HEK293 (cell line): ENCODE results near the gene EIF2S3.

Experiments used
- CTCF ChIA-PET: fragments of 350-600 bp; formaldehyde crosslinking; extraction: SDS; loops from one replicate; lab custom pipeline; 2021; ENCODE audit warnings: antibody characterized with exemption; lab: Yijun Ruan, JAX
- POLR2A ChIA-PET: fragments of 300-600 bp; formaldehyde crosslinking; extraction: SDS; loops from one replicate; lab custom pipeline; 2020; ENCODE audit warnings: antibody characterized with exemption, inconsistent platforms; lab: Yijun Ruan, JAX
- H3K27ac ChIP-seq: fragments of 200-500 bp; sonication (Bioruptor generic); 2 replicates; pipeline ENCODE4 v1.5.1; 2014; ENCODE audit warnings: low read depth, low read length, control low read depth, inconsistent platforms; ENCODE audit errors: extremely low read depth
- H3K36me3 ChIP-seq, 2 experiments: fragments of 200-500 bp in 1 of 2; sonication (Bioruptor generic) in 1 of 2; 1 replicate in 1 of 2; 2 replicates in 1 of 2; pipeline ENCODE4 v1.5.1; 2014 to 2017; ENCODE audit warnings: inconsistent platforms in 2 of 2, low read length in 2 of 2; ENCODE audit not compliant: control insufficient read depth in 2 of 2, insufficient read depth in 1 of 2
- H3K4me1 ChIP-seq: fragments of 200-500 bp; sonication (Bioruptor generic); 2 replicates; pipeline ENCODE4 v1.5.1; 2014; ENCODE audit warnings: mild to moderate bottlenecking, low read length, inconsistent platforms; ENCODE audit not compliant: control insufficient read depth, insufficient read depth
- H3K4me3 ChIP-seq: 2 replicates; pipeline ENCODE4 v1.5.1; 2011; ENCODE audit warnings: low read depth, mild to moderate bottlenecking, control low read depth, low read length, moderate library complexity
- H3K9me3 ChIP-seq: fragments of 200-500 bp; sonication (Bioruptor generic); 2 replicates; pipeline ENCODE4 v1.5.1; 2014; ENCODE audit warnings: low read depth, low read length, inconsistent platforms; ENCODE audit not compliant: control insufficient read depth, insufficient read depth
- BCL11B ChIP-seq: fragments of 450-650 bp; formaldehyde crosslinking; IDR thresholded peaks from 2 replicates; pipeline ENCODE4 v1.5.1; 2016; ENCODE audit warnings: low read depth, missing biosample characterization, missing genetic modification characterization
- PRDM1 ChIP-seq: fragments of 450-650 bp; formaldehyde crosslinking; IDR thresholded peaks from 2 replicates; pipeline ENCODE4; 2016; ENCODE audit warnings: missing biosample characterization, missing genetic modification characterization
- SETDB1 ChIP-seq: IDR thresholded peaks from one replicate; pipeline ENCODE4 v1.6.1; 2017; ENCODE audit warnings: mild to moderate bottlenecking, low read length, moderate library complexity, mixed read lengths; ENCODE audit not compliant: insufficient read length
- ZBTB1 ChIP-seq: fragments of 450-650 bp; formaldehyde crosslinking; IDR thresholded peaks from 2 replicates; pipeline ENCODE4 v1.5.1; 2016; ENCODE audit warnings: missing biosample characterization, missing genetic modification characterization
- ZBTB17 ChIP-seq: fragments of 450-650 bp; formaldehyde crosslinking; IDR thresholded peaks from 2 replicates; pipeline ENCODE4 v1.5.1; 2016; ENCODE audit warnings: missing biosample characterization, missing genetic modification characterization
- ZNF19 ChIP-seq: fragments of 450-650 bp; formaldehyde crosslinking; IDR thresholded peaks from 2 replicates; pipeline ENCODE4; 2016; ENCODE audit warnings: missing biosample characterization, missing genetic modification characterization, low read depth
- ZNF214 ChIP-seq: fragments of 450-650 bp; formaldehyde crosslinking; IDR thresholded peaks from 2 replicates; pipeline ENCODE4 v1.5.1; 2017; ENCODE audit warnings: missing biosample characterization, mild to moderate bottlenecking, missing genetic modification characterization, borderline replicate concordance
- ZNF548 ChIP-seq: fragments of 450-650 bp; formaldehyde crosslinking; IDR thresholded peaks from 2 replicates; pipeline ENCODE4 v1.5.1; 2016; ENCODE audit warnings: missing biosample characterization, missing genetic modification characterization
- ZNF558 ChIP-seq: fragments of 450-650 bp; formaldehyde crosslinking; IDR thresholded peaks from 2 replicates; pipeline ENCODE4 v1.5.1; 2016; ENCODE audit warnings: missing biosample characterization, missing genetic modification characterization
- ZNF596 ChIP-seq: fragments of 450-650 bp; IDR thresholded peaks from 2 replicates; pipeline ENCODE4 v1.5.0; 2018; ENCODE audit warnings: missing biosample characterization, mild to moderate bottlenecking, missing genetic modification characterization, moderate library complexity
- ZNF701 ChIP-seq: fragments of 450-650 bp; formaldehyde crosslinking; IDR thresholded peaks from 2 replicates; pipeline ENCODE4 v1.5.1; 2016; ENCODE audit warnings: missing biosample characterization, missing genetic modification characterization
- ZNF776 ChIP-seq: fragments of 450-650 bp; formaldehyde crosslinking; IDR thresholded peaks from 2 replicates; pipeline ENCODE4 v1.5.0; 2017; ENCODE audit warnings: missing biosample characterization, missing genetic modification characterization, borderline replicate concordance
- TF ChIP-seq, protein P1 (sequence below): fragments of 450-650 bp; formaldehyde crosslinking; IDR thresholded peaks from 2 replicates; pipeline ENCODE4 v1.5.1; 2016; ENCODE audit warnings: missing biosample characterization, missing genetic modification characterization
- TF ChIP-seq, protein P2 (sequence below): fragments of 450-650 bp; formaldehyde crosslinking; IDR thresholded peaks from 2 replicates; pipeline ENCODE4 v1.5.1; 2017; ENCODE audit warnings: missing biosample characterization, missing genetic modification characterization
- TF ChIP-seq, protein P3 (sequence below): fragments of 450-650 bp; formaldehyde crosslinking; IDR thresholded peaks from 2 replicates; pipeline ENCODE4; 2016; ENCODE audit warnings: missing biosample characterization, missing genetic modification characterization
- TF ChIP-seq, protein P4 (sequence below): fragments of 450-650 bp; formaldehyde crosslinking; IDR thresholded peaks from 2 replicates; pipeline ENCODE4 v1.5.1; 2016; ENCODE audit warnings: missing biosample characterization, missing genetic modification characterization, borderline replicate concordance
- TF ChIP-seq, protein P5 (sequence below): IDR thresholded peaks from 2 replicates; pipeline ENCODE4 v1.6.1; 2011; ENCODE audit warnings: mild to moderate bottlenecking, low read depth, low read length, borderline replicate concordance

EIF2S3 gene

DNA sequence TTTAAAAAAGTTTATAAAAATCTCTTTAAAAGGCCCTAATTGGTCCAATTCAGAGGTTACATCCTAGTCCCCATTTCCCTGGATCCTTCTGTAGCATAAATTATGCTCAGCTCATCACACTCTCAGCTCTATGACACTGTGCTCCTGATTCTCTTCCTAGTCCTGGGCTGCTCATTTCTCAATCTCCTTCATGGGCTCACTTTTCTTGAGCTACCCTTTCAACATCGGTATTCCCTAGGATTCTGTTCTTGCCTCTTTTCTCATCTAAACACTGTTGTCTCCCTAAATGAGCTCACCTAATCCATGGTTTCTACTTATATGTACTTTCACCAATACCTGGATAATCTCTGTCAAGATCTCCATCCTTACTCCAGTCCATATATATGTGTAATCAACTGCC is 42.5 kb upstream of the EIF2S3 start:
- peaks cover 10 to 38% of the 10 kb centered on the region in 2 experiments for H3K36me3 ChIP-seq
- ChIA-PET POLR2A (interaction anchor here (0.6 to 1.3 kb wide), 3 partner anchors 12 to 49 kb away, joined by 4 to 5 read pairs (median 4); partner anchors contain the start of gene EIF2S3), CTCF (interaction anchor here (0.6 to 1.6 kb wide), 5 partner anchors 10 to 230 kb away, joined by 3 to 7 read pairs (median 3); partner anchors contain the start of gene EIF2S3)
- no peak overlapping the region for H3K4me3 ChIP-seq
- H3K4me1 ChIP-seq: no peaks in the 10 kb centered on the region
- H3K9me3 ChIP-seq: no peaks in the 10 kb centered on the region; the same call in 1 of the 2 replicates
- H3K27ac ChIP-seq: no peak overlapping the region
- TF ChIP-seq ZNF548 (no peak), ZNF558 (tag by site-specific recombination) (no peak), ZBTB1 (tag by site-specific recombination) (no peak), ZNF776 (tag by site-specific recombination) (no peak), SETDB1 (no peak), ZNF214 (no peak), ZNF701 (no peak), ZBTB17 (tag by site-specific recombination) (peak; percentile 79), ZNF19 (tag by site-specific recombination) (no peak), PRDM1 (tag by site-specific recombination) (peak; percentile 26; the same call in 1 of the 2 replicates)
- TF ChIP-seq, protein P1, sequence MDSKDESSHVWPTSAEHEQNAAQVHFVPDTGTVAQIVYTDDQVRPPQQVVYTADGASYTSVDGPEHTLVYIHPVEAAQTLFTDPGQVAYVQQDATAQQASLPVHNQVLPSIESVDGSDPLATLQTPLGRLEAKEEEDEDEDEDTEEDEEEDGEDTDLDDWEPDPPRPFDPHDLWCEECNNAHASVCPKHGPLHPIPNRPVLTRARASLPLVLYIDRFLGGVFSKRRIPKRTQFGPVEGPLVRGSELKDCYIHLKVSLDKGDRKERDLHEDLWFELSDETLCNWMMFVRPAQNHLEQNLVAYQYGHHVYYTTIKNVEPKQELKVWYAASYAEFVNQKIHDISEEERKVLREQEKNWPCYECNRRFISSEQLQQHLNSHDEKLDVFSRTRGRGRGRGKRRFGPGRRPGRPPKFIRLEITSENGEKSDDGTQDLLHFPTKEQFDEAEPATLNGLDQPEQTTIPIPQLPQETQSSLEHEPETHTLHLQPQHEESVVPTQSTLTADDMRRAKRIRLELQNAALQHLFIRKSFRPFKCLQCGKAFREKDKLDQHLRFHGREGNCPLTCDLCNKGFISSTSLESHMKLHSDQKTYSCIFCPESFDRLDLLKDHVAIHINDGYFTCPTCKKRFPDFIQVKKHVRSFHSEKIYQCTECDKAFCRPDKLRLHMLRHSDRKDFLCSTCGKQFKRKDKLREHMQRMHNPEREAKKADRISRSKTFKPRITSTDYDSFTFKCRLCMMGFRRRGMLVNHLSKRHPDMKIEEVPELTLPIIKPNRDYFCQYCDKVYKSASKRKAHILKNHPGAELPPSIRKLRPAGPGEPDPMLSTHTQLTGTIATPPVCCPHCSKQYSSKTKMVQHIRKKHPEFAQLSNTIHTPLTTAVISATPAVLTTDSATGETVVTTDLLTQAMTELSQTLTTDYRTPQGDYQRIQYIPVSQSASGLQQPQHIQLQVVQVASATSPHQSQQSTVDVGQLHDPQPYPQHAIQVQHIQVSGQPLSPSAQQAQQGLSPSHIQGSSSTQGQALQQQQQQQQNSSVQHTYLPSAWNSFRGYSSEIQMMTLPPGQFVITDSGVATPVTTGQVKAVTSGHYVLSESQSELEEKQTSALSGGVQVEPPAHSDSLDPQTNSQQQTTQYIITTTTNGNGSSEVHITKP (tag by site-specific recombination): 0 out of 2 replicates have a peak, but pooled peaks have one; percentile 15
- TF ChIP-seq, protein P2, sequence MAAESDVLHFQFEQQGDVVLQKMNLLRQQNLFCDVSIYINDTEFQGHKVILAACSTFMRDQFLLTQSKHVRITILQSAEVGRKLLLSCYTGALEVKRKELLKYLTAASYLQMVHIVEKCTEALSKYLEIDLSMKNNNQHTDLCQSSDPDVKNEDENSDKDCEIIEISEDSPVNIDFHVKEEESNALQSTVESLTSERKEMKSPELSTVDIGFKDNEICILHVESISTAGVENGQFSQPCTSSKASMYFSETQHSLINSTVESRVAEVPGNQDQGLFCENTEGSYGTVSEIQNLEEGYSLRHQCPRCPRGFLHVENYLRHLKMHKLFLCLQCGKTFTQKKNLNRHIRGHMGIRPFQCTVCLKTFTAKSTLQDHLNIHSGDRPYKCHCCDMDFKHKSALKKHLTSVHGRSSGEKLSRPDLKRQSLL (tag by site-specific recombination): peak; percentile 92
- TF ChIP-seq, protein P3, sequence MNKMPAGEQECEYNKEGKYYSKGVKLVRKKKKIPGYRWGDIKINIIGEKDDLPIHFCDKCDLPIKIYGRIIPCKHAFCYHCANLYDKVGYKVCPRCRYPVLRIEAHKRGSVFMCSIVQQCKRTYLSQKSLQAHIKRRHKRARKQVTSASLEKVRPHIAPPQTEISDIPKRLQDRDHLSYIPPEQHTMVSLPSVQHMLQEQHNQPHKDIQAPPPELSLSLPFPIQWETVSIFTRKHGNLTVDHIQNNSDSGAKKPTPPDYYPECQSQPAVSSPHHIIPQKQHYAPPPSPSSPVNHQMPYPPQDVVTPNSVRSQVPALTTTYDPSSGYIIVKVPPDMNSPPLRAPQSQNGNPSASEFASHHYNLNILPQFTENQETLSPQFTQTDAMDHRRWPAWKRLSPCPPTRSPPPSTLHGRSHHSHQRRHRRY (tag by site-specific recombination): no peak

DNA sequence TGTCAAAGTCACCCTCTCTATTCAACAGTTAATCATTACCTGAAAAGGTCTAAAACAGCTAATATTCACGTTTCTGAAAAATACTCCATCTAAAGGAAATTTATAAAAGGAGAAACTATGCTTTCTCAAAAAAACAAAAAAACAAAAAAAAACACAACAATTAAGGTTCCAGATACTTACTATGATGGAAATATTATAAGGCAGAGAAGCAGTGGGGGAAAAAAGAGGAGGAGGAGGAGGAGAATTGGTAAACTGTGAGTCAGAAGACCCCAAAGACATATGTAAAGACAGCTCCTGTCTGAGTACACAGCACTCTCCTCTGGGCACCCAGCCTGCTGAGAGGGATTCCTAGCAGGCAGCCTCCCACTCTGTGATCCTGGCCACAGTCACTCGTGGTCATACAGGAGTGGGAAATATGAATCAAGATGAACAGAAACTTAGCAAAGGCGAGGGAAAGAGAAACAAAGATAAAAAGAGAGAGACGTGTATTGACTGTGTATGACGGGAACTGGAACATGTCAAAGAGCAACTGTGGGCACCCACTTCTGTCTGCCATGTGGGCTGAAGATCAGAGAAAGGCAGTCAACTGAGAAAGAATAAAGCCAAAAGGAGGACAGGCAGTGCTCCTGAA is 40.3 kb upstream of the EIF2S3 start:
- CTCF ChIA-PET: interaction anchor here (0.6 to 1.5 kb wide), 2 partner anchors 8 to 40 kb away, joined by 3 to 8 read pairs; partner anchors contain the start of gene EIF2S3
- POLR2A ChIA-PET: interaction anchor here (2.1 kb wide), 1 partner anchor 40 kb away, joined by 10 read pairs; the partner anchor contains the start of gene EIF2S3
- H3K4me1 ChIP-seq: peaks cover 1% of the 10 kb centered on the region; the same call in 1 of the 2 replicates
- H3K9me3 ChIP-seq: no peaks in the 10 kb centered on the region; the same call in 1 of the 2 replicates
- H3K27ac ChIP-seq: no peak overlapping the region
- peaks cover 22 to 52% of the 10 kb centered on the region in 2 experiments for H3K36me3 ChIP-seq
- no peak overlapping the region for H3K4me3 ChIP-seq
- TF ChIP-seq, protein P4, sequence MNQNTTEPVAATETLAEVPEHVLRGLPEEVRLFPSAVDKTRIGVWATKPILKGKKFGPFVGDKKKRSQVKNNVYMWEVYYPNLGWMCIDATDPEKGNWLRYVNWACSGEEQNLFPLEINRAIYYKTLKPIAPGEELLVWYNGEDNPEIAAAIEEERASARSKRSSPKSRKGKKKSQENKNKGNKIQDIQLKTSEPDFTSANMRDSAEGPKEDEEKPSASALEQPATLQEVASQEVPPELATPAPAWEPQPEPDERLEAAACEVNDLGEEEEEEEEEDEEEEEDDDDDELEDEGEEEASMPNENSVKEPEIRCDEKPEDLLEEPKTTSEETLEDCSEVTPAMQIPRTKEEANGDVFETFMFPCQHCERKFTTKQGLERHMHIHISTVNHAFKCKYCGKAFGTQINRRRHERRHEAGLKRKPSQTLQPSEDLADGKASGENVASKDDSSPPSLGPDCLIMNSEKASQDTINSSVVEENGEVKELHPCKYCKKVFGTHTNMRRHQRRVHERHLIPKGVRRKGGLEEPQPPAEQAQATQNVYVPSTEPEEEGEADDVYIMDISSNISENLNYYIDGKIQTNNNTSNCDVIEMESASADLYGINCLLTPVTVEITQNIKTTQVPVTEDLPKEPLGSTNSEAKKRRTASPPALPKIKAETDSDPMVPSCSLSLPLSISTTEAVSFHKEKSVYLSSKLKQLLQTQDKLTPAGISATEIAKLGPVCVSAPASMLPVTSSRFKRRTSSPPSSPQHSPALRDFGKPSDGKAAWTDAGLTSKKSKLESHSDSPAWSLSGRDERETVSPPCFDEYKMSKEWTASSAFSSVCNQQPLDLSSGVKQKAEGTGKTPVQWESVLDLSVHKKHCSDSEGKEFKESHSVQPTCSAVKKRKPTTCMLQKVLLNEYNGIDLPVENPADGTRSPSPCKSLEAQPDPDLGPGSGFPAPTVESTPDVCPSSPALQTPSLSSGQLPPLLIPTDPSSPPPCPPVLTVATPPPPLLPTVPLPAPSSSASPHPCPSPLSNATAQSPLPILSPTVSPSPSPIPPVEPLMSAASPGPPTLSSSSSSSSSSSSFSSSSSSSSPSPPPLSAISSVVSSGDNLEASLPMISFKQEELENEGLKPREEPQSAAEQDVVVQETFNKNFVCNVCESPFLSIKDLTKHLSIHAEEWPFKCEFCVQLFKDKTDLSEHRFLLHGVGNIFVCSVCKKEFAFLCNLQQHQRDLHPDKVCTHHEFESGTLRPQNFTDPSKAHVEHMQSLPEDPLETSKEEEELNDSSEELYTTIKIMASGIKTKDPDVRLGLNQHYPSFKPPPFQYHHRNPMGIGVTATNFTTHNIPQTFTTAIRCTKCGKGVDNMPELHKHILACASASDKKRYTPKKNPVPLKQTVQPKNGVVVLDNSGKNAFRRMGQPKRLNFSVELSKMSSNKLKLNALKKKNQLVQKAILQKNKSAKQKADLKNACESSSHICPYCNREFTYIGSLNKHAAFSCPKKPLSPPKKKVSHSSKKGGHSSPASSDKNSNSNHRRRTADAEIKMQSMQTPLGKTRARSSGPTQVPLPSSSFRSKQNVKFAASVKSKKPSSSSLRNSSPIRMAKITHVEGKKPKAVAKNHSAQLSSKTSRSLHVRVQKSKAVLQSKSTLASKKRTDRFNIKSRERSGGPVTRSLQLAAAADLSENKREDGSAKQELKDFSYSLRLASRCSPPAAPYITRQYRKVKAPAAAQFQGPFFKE (tag by site-specific recombination): no peak
- TF ChIP-seq ZNF596 (tag by site-specific recombination) (0 out of 2 replicates have a peak, but pooled peaks have one; percentile 20), BCL11B (tag by site-specific recombination) (no peak), ZBTB17 (tag by site-specific recombination) (peak; percentile 71)
- TF ChIP-seq, protein P5, sequence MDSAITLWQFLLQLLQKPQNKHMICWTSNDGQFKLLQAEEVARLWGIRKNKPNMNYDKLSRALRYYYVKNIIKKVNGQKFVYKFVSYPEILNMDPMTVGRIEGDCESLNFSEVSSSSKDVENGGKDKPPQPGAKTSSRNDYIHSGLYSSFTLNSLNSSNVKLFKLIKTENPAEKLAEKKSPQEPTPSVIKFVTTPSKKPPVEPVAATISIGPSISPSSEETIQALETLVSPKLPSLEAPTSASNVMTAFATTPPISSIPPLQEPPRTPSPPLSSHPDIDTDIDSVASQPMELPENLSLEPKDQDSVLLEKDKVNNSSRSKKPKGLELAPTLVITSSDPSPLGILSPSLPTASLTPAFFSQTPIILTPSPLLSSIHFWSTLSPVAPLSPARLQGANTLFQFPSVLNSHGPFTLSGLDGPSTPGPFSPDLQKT: no peak
